Measurements from ENCODE around the gene GUCD1. TPM values are rescaled to one million over a fixed set of nuclear protein-coding genes. Genes with fewer than 3 reads are reported as not detected.
"Not testable (repeated sequence)": the region's sequence is repeated elsewhere in the genome, so short reads cannot be mapped to it uniquely, and the experiment has no call there.

GUCD1 gene
- total RNA-seq (2021; ENCODE audit: unreplicated experiment) = 48.7 TPM
- 57.2 and 68.4 TPM in 2 replicates for polyA plus RNA-seq (2012)
- percentile 63 among the genes with signal in this experiment for Bru-seq, nascent RNA
- percentile 85 among the genes with signal in this experiment for BruChase-seq, experiment 1, labeled RNA remaining after a 6-hour chase
- BruChase-seq, experiment 2, labeled RNA remaining after a 2-hour chase = percentile 82 among the genes with signal in this experiment
- long read RNA-seq, transcript GUCD1-206 (6 exons, 3,613 nt) = major isoform, 19 of 63 reads
- long read RNA-seq, partial matches to known transcripts = 3 of 63 reads
- long read RNA-seq, other reads (novel, unspliced or antisense) = 35 of 63 reads

- no TSS peak for BruUV-seq (replicated peaks)
- H3K4me1 ChIP-seq (ENCODE audit: control insufficient read depth in 1 of 2, insufficient read depth in 2 of 2, low read length in 2 of 2) = peaks cover 11 to 23% of the 10 kb centered on the region in 2 experiments
Observed at GRCh38 chr22:24554313-24555164, at the start of gene GUCD1. Gene GUCD1 (minus strand): TSS chr22:24555138. CDS start chr22:24554991, 147 bp downstream.

GRCh38 chr22:24603770-24604629 lies 49.1 kb upstream of the GUCD1 start:
- intact Hi-C loops (cut with micrococcal nuclease); H3K9me2 ChIP-seq (ENCODE audit: insufficient read depth); H3K9ac ChIP-seq (ENCODE audit: low read length); H3K27me3 ChIP-seq (ENCODE audit: insufficient read depth, low read length); H3K79me2 ChIP-seq (ENCODE audit: insufficient read depth, low read length); DNase-seq (ENCODE audit: low read depth, low spot score); H3K9me3 ChIP-seq (ENCODE audit: control insufficient read depth in 1 of 2, insufficient read depth in 1 of 2, low read depth in 1 of 2, low read length in 2 of 2); H3K27ac ChIP-seq (ENCODE audit: low read depth, low read length); H4K20me1 ChIP-seq (ENCODE audit: insufficient read depth); POLR2A ChIA-PET; RAD21 ChIA-PET (ENCODE audit: low non-redundant PET in 1 of 2, low total read pairs in 2 of 2, uncharacterized antibody in 2 of 2, unreplicated experiment in 2 of 2); H3K36me3 ChIP-seq (ENCODE audit: control insufficient read depth in 1 of 2, insufficient read depth in 2 of 2, low read length in 2 of 2); H2AFZ ChIP-seq (ENCODE audit: low read depth, low read length, poor library complexity, severe bottlenecking); CTCF ChIA-PET; BruUV-seq (replicated peaks): not testable (repeated sequence)
- Histone ChIP-seq H3K4me2 (ENCODE audit: low read length) (peak overlapping the region; percentile 70), H3K4me1 (ENCODE audit: control insufficient read depth in 1 of 2, insufficient read depth in 2 of 2, low read length in 2 of 2) (peaks cover 28 to 45% of the 10 kb centered on the region in 2 experiments), H3K4me3 (replicated peaks in 1 of 2; ENCODE audit: low read depth in 1 of 2, low read length in 2 of 2) (peak overlapping the region; percentile 27 to 42; a peak in 2 of 4 replicates)
- peak in 2 of 3 experiments; percentile 19 to 30; a peak in 2 of 6 replicates for TF ChIP-seq CTCF (IDR thresholded peaks at IDR 0.05 in 2 of 3, conservative IDR thresholded peaks at IDR 0.05 in 1 of 3; ENCODE audit: borderline replicate concordance in 1 of 3, insufficient read depth in 1 of 3, low read depth in 2 of 3, low read length in 2 of 3)
- ATAC-seq = peak; percentile 60

More at GRCh38 chr22:24554313-24555164, at the start of gene GUCD1:
- Histone ChIP-seq H3K36me3 (ENCODE audit: control insufficient read depth in 1 of 2, insufficient read depth in 2 of 2, low read length in 2 of 2) (peaks cover 20 to 24% of the 10 kb centered on the region in 2 experiments), H3K4me3 (replicated peaks in 1 of 2; ENCODE audit: low read depth in 1 of 2, low read length in 2 of 2) (peak within 1 kb of the TSS; percentile 70 to 95), H3K4me2 (ENCODE audit: low read length) (peak within 1 kb of the TSS; percentile 88), H3K27ac (ENCODE audit: low read depth, low read length) (peak within 1 kb of the TSS; percentile 87), H4K20me1 (ENCODE audit: insufficient read depth) (peaks cover 6% of the 10 kb centered on the region; the same call in 1 of the 2 replicates), H3K9me2 (ENCODE audit: insufficient read depth) (no peaks in the 10 kb centered on the region), H3K79me2 (ENCODE audit: insufficient read depth, low read length) (peaks cover 77% of the 10 kb centered on the region), H3K9ac (ENCODE audit: low read length) (peak within 1 kb of the TSS; percentile 95), H2AFZ (ENCODE audit: low read depth, low read length, poor library complexity, severe bottlenecking) (peak within 1 kb of the TSS; percentile 46), H3K9me3 (ENCODE audit: control insufficient read depth in 1 of 2, insufficient read depth in 1 of 2, low read depth in 1 of 2, low read length in 2 of 2) (no peaks in the 10 kb centered on the region), H3K27me3 (ENCODE audit: insufficient read depth, low read length) (no peaks in the 10 kb centered on the region)
- DNase-seq (ENCODE audit: low read depth, low spot score) (no peak), ATAC-seq (peak; percentile 18; the same call in 1 of the 2 replicates)
- ChIA-PET CTCF (interaction anchor here (1.0 to 1.7 kb wide), 2 partner anchors 33 to 380 kb away, joined by 4 to 6 read pairs; no protein-coding TSS in a partner anchor), RAD21 (ENCODE audit: low non-redundant PET in 1 of 2, low total read pairs in 2 of 2, uncharacterized antibody in 2 of 2, unreplicated experiment in 2 of 2) (interaction anchor here in 1 of 2 experiments (0.7 kb wide), 1 partner anchor 90 kb away, joined by 13 read pairs; no protein-coding TSS in a partner anchor), POLR2A (interaction anchor here (0.6 to 0.7 kb wide), 2 partner anchors 15 to 43 kb away, joined by 3 to 4 read pairs; no protein-coding TSS in a partner anchor)
- TF ChIP-seq ZFX (IDR thresholded peaks at IDR 0.05) = no peak
- peak; percentile 67; the same call in 1 of the 2 replicates for TF ChIP-seq POLR2AphosphoS5 (IDR thresholded peaks at IDR 0.05; ENCODE audit: low read depth, low read length)
- intact Hi-C loops (cut with micrococcal nuclease) = no loop called here
